Measurements from ENCODE around the gene FPR3.

FPR3 gene

GRCh38 chr19:51765086-51765485, 29.9 kb upstream of the FPR3 start:
- peak in 1 of 2 experiments; percentile 69 for DNase-seq (ENCODE audit: low read depth in 1 of 2, low spot score in 1 of 2)
- Histone ChIP-seq H3K27ac (replicated peaks) (peak overlapping the region; percentile 74), H3K27me3 (ENCODE audit: insufficient read depth, poor library complexity, severe bottlenecking) (no peaks in the 10 kb centered on the region), H3K4me3 (replicated peaks; ENCODE audit: insufficient read depth, low read length) (no peak overlapping the region)
- TF ChIP-seq SPI1 (IDR thresholded peaks at IDR 0.05; ENCODE audit: borderline replicate concordance, low read depth) = no peak
- no peak for TF ChIP-seq GABPA (IDR thresholded peaks at IDR 0.05; ENCODE audit: low read depth)
- no peak for TF ChIP-seq POLR2AphosphoS5 (IDR thresholded peaks at IDR 0.05; ENCODE audit: low read depth)
- no peak for TF ChIP-seq CTCF (IDR thresholded peaks at IDR 0.05; ENCODE audit: insufficient read depth, low read length)
- no peak for TF ChIP-seq REST (IDR thresholded peaks at IDR 0.05; ENCODE audit: insufficient replicate concordance, low read depth)

- Histone ChIP-seq H3K4me3 (replicated peaks; ENCODE audit: insufficient read depth, low read length) (no peak overlapping the region), H3K27me3 (ENCODE audit: insufficient read depth, poor library complexity, severe bottlenecking) (no peaks in the 10 kb centered on the region), H3K27ac (replicated peaks) (no peak overlapping the region)
- no peak for DNase-seq (ENCODE audit: low read depth in 1 of 2, low spot score in 1 of 2)
- TF ChIP-seq REST (IDR thresholded peaks at IDR 0.05; ENCODE audit: insufficient replicate concordance, low read depth) (no peak), POLR2AphosphoS5 (IDR thresholded peaks at IDR 0.05; ENCODE audit: low read depth) (no peak), CTCF (IDR thresholded peaks at IDR 0.05; ENCODE audit: insufficient read depth, low read length) (no peak), GABPA (IDR thresholded peaks at IDR 0.05; ENCODE audit: low read depth) (no peak), SPI1 (IDR thresholded peaks at IDR 0.05; ENCODE audit: borderline replicate concordance, low read depth) (no peak)
These were observed 28.5 kb upstream of the FPR3 start for GRCh38 chr19:51766461-51766860.

- Histone ChIP-seq H3K27me3 (ENCODE audit: insufficient read depth, poor library complexity, severe bottlenecking) (no peaks in the 10 kb centered on the region), H3K4me3 (replicated peaks; ENCODE audit: insufficient read depth, low read length) (no peak overlapping the region), H3K27ac (replicated peaks) (peak overlapping the region; percentile 78)
- TF ChIP-seq REST (IDR thresholded peaks at IDR 0.05; ENCODE audit: insufficient replicate concordance, low read depth) = peak; percentile 35
- TF ChIP-seq SPI1 (IDR thresholded peaks at IDR 0.05; ENCODE audit: borderline replicate concordance, low read depth) = peak; percentile 41; the same call in 1 of the 2 replicates
- TF ChIP-seq POLR2AphosphoS5 (IDR thresholded peaks at IDR 0.05; ENCODE audit: low read depth) = peak; percentile 72
- no peak for TF ChIP-seq CTCF (IDR thresholded peaks at IDR 0.05; ENCODE audit: insufficient read depth, low read length)
- peak; percentile 68 for TF ChIP-seq GABPA (IDR thresholded peaks at IDR 0.05; ENCODE audit: low read depth)
- peak in 1 of 2 experiments; percentile 95 for DNase-seq (ENCODE audit: low read depth in 1 of 2, low spot score in 1 of 2)
These were observed 23.4 kb upstream of the FPR3 start for GRCh38 chr19:51771376-51772130.
